LNCaP clone FGC (cell line): Measurements from ENCODE around the gene IQCC.

ENCODE experiments used
- DNase-seq: peaks from one replicate; pipeline ENCODE4 v3.0.0-alpha.2; 2011; ENCODE audit warnings: low read depth
- H3K4me3 ChIP-seq: 2 replicates; pipeline ENCODE4 v1.5.1; 2011; ENCODE audit warnings: mild to moderate bottlenecking, low read depth, low read length, control low read depth
- TF ChIP-seq, protein P1 (sequence below): IDR thresholded peaks from 2 replicates; pipeline ENCODE4 v1.5.1; 2012; ENCODE audit warnings: mild to moderate bottlenecking; ENCODE audit not compliant: control insufficient read depth, insufficient read depth; ENCODE audit errors: extremely low read depth

The IQCC gene

DNA sequence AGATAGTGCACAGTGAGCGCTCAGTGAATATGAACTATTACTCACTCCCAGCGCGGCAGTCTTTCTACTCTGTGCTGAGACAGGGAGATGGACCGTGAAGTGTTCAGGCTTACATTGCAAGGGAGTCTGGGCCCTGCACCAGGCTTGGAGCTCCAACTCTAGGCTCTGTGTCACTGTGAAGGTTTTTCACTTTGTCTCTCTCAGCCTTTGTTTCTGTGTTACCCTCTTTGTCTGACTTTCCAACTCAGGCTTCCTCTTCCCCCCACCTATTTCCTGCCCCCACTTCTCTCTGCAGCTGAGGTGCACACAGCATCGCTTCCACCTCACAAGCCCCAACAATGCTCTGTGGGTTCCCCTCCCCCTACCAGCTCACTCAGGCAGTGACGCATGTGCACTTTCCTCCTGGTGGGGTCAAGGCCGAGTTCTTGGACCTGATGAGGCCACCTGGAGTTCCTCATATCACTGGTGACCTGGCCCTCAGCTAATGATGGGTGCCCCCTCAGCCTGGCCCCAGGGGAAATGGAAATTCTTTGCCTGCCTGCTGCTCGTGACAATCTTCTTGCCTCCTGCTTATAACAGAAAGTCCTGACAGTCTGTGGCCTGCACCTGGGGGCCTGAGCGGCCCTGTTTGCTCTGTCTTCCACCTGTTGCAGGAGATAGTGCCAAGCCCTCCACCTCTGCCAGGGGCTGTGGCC, 44.5 kb downstream of the IQCC start:
- TF ChIP-seq, protein P1, sequence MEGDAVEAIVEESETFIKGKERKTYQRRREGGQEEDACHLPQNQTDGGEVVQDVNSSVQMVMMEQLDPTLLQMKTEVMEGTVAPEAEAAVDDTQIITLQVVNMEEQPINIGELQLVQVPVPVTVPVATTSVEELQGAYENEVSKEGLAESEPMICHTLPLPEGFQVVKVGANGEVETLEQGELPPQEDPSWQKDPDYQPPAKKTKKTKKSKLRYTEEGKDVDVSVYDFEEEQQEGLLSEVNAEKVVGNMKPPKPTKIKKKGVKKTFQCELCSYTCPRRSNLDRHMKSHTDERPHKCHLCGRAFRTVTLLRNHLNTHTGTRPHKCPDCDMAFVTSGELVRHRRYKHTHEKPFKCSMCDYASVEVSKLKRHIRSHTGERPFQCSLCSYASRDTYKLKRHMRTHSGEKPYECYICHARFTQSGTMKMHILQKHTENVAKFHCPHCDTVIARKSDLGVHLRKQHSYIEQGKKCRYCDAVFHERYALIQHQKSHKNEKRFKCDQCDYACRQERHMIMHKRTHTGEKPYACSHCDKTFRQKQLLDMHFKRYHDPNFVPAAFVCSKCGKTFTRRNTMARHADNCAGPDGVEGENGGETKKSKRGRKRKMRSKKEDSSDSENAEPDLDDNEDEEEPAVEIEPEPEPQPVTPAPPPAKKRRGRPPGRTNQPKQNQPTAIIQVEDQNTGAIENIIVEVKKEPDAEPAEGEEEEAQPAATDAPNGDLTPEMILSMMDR, result no peak
- no peak overlapping the region for H3K4me3 ChIP-seq
- DNase-seq, result no peak

DNA sequence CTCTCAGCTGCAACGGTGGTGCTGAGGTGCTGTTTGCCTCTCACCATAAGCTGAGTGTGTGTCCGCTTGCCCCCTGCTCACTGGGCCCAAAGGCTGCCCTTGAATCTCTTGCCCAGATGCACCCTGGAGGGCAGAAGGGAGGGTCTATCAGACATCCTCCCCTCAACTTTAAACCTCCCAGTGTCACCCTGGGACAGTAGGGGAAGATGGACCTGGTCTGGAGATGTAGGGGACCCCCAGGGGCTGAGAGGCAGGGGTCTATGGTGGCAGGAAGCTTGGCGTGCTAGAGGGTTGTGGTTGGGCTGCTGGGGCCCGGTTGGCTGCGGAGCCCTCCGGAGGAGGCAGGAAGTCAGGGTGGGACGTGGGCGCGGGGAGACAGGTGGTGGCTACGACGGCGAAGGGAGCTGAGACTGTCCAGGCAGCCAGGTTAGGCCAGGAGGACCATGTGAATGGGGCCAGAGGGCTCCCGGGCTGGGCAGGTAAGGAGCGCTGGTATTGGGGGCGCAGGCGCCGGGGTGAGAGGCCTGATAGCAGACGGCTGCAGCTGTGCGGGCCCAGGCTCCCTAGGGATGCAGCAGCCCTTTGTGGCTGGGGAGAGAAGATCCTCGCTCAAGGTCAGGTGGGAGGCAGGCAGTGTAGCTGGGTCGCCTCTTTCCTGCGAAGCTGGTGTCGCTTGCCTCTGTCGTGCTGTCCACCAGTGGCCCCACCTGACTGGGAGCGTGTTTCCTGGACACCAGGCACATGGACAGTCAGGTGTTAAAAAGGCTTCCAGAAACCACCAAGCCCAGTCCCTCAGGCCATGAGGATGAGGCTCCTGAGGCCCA, 45.6 kb downstream of the IQCC start, which contains the start of gene LCK:
LCK (plus strand) TSS at position 373 of the 824 bp plus-strand sequence. CDS start 23,065 bp downstream, outside the sequence.
- TF ChIP-seq, protein P1, result no peak
- no peak for DNase-seq
- no peak within 1 kb of the TSS for H3K4me3 ChIP-seq

DNA sequence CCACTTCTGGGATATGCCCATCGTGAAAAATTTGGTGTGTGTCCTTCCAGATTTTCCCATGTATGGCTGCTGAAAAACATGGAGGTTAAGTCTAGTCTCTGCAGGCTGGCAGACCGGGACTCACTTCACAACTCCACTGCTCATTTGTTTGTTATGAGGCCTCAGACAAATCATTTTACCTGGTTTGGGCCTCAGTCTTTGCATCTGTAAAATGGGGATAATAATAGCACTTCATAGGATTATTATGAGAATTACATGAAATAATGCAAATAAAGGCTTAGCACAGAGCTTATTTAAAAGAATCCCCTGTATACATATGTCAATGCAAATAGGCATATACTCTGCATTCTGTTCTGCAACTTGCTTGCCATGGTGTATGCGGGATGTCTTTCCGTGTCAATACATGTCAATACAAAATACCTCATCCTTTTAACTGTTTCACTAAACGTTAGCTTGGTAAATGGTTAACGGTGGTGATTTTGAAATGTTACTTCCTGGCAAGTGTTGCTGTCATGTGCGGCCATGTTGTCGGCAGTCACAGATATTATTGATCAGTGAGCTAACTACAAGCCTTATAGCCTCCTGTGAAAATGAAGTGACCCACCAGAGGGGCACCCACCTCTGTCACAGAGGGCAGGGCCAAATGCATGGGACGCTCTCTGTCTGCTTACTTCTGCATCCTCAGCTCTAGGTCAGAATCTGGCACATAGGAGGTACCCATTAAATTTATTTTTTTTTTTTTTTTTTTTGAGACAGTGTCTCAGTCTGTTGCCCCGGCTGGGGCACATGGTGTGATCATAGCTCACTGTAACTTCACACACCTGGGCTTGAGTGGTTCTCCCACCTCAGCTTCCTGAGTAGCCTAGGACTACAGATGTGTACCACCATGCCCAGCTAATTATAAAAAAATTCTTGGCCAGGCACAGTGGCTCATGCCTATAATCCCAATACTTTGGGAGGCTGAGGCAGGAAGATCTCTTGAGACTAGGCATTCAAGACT, 49.9 kb downstream of the IQCC start:
- no peak for DNase-seq
- TF ChIP-seq, protein P1, result no peak
- H3K4me3 ChIP-seq, result no peak overlapping the region

DNA sequence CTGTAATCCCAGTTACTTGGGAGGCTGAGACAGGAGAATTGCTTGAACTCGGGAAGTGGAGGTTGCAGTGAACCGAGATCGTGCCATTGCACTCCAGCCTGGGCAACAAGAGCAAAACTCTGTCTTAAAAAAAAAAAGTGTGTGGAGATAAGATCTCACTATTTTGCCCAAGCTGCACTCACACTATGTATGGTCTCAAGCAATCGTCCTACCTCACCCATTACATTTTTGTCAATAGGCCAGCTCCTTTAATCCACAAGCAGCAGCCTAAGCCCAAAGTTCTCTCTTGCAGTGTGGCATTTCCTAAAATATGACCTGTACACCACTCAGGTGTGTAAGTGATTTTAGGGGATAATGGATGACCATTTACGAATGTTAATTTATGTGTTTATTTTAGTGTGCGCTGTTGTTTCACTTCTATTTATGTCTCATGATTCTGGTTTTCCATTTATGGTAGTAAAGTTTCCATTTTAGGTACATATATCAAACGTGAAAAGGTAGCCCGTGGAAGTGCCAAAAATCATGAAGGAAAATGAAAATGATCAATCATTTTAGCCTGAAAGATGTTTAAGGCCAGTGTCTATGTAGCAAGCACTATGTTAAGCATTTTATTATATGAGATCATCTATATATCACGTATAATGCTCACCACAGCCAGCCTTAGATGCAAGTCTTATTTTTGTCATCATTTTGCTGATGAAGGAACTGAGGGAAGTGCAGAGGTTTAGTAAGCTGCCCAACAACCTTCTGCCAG, 51.2 kb downstream of the IQCC start:
- DNase-seq, result no peak
- no peak overlapping the region for H3K4me3 ChIP-seq
- TF ChIP-seq, protein P1, result no peak

DNA sequence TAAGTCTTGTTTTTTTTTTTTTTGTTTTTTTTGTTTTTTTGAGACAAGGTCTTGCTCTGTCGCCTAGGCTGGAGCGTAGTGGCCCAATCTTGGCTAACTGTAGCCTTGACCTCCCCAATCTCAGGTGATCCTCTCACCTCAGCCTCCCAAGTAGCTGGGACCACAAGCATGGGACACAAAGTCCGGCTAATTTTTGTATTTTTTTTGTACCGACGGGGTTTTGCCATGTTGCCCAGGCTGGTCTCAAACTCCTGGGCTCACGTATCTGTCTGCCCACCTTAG, 51.7 kb downstream of the IQCC start:
- no peak for DNase-seq
- TF ChIP-seq, protein P1, result no peak
- no peak overlapping the region for H3K4me3 ChIP-seq
